SU-DHL-6 (cell line): ENCODE results near the gene SLC22A17.

ENCODE experiments used
- H2AFZ ChIP-seq: fragments of 200-600 bp; sonication (generic); 2 replicates; pipeline ENCODE4 v1.6.1; 2014; ENCODE audit warnings: low read depth, mild to moderate bottlenecking, moderate library complexity, mixed read lengths, antibody characterized with exemption, low read length; ENCODE audit not compliant: severe bottlenecking
- H3F3A ChIP-seq: fragments of 200-600 bp; shearing (Covaris generic); 2 replicates; pipeline ENCODE4 v1.6.0; 2016; ENCODE audit warnings: antibody characterized with exemption, mild to moderate bottlenecking; ENCODE audit not compliant: insufficient read depth
- H3K27ac ChIP-seq: fragments of 200-600 bp; sonication (generic); 2 replicates; pipeline ENCODE4 v1.5.1; 2016; ENCODE audit warnings: low read depth, mild to moderate bottlenecking, low read length, moderate library complexity, mixed read lengths
- H3K27me3 ChIP-seq: fragments of 200-600 bp; sonication (generic), shearing (Covaris generic); 2 replicates; pipeline ENCODE4 v1.6.0; 2014; ENCODE audit warnings: mild to moderate bottlenecking, low read length
- H3K36me3 ChIP-seq: fragments of 200-600 bp; sonication (generic); 2 replicates; pipeline ENCODE4 v1.6.1; 2014; ENCODE audit warnings: mild to moderate bottlenecking, low read length, mixed read lengths
- H3K4me2 ChIP-seq: fragments of 300-600, 200-600 bp; shearing (Covaris generic), sonication (generic); 2 replicates; pipeline ENCODE4 v1.6.0; 2014; ENCODE audit warnings: low read length, low read depth, mild to moderate bottlenecking; ENCODE audit not compliant: poor library complexity, severe bottlenecking
- H3K4me3 ChIP-seq: fragments of 200-600 bp; sonication (generic); 2 replicates; pipeline ENCODE4 v1.5.1; 2014; ENCODE audit warnings: antibody characterized with exemption, low read length, mild to moderate bottlenecking, mixed read lengths; ENCODE audit not compliant: insufficient read depth, poor library complexity, severe bottlenecking
- H3K79me2 ChIP-seq: fragments of 200-600 bp; sonication (generic); 2 replicates; pipeline ENCODE4 v1.6.1; 2014; ENCODE audit warnings: mild to moderate bottlenecking, low read length, moderate library complexity; ENCODE audit not compliant: insufficient read depth
- H3K9ac ChIP-seq: fragments of 200-600 bp; sonication (generic); 2 replicates; pipeline ENCODE4 v1.7.0; 2014; ENCODE audit warnings: mild to moderate bottlenecking, low read length
- H3K9me2 ChIP-seq: fragments of 200-600 bp; sonication (generic); replicated peaks from 2 replicates; pipeline ENCODE4 v1.6.1; 2014; ENCODE audit warnings: low read length; ENCODE audit not compliant: insufficient read depth
- H3K9me3 ChIP-seq: fragments of 200-600 bp; sonication (generic); 2 replicates; pipeline ENCODE4 v1.6.1; 2014; ENCODE audit warnings: low read length, mixed read lengths; ENCODE audit not compliant: insufficient read depth
- H4K20me1 ChIP-seq: fragments of 200-600 bp; sonication (generic); 2 replicates; pipeline ENCODE4 v1.6.1; 2014; ENCODE audit warnings: low read depth, mild to moderate bottlenecking, antibody characterized with exemption, low read length, moderate library complexity, mixed read lengths
- CTCF ChIP-seq: fragments of 200-600 bp; sonication (generic); IDR thresholded peaks from one replicate; pipeline ENCODE4 v1.5.1; 2017; ENCODE audit warnings: antibody characterized with exemption, mild to moderate bottlenecking, low read length, moderate library complexity; ENCODE audit not compliant: insufficient read depth, poor library complexity, severe bottlenecking
- EZH2phosphoT487 ChIP-seq: fragments of 200-600 bp; sonication (generic), shearing (Covaris generic); conservative IDR thresholded peaks from 2 replicates; pipeline ENCODE4 v1.6.1; 2018; ENCODE audit warnings: mild to moderate bottlenecking, antibody characterized with exemption, low read length, moderate library complexity, mixed read lengths

The SLC22A17 gene

GRCh38 chr14:23339506-23340268 lies 13.0 kb downstream of the SLC22A17 start:
- Histone ChIP-seq H3K4me2 (no peak overlapping the region), H3K79me2 (no peaks in the 10 kb centered on the region), H3K9me2 (no peaks in the 10 kb centered on the region), H3K36me3 (no peaks in the 10 kb centered on the region), H3K27me3 (no peaks in the 10 kb centered on the region), H2AFZ (no peak overlapping the region), H3K27ac (no peak overlapping the region), H4K20me1 (no peaks in the 10 kb centered on the region), H3K9ac (no peak overlapping the region), H3K9me3 (peaks cover 23% of the 10 kb centered on the region; the same call in 1 of the 2 replicates), H3F3A (no peaks in the 10 kb centered on the region), H3K4me3 (no peak overlapping the region)
- TF ChIP-seq CTCF (no peak), EZH2phosphoT487 (no peak)

GRCh38 chr14:23335623-23336022 lies 17.1 kb downstream of the SLC22A17 start:
- H3K9me2 ChIP-seq: no peaks in the 10 kb centered on the region
- no peaks in the 10 kb centered on the region for H3K79me2 ChIP-seq
- H3K27ac ChIP-seq: no peak overlapping the region
- H3K9ac ChIP-seq: no peak overlapping the region
- no peak overlapping the region for H2AFZ ChIP-seq
- no peaks in the 10 kb centered on the region for H4K20me1 ChIP-seq
- no peak overlapping the region for H3K4me2 ChIP-seq
- H3K9me3 ChIP-seq: peaks cover 21% of the 10 kb centered on the region; the same call in 1 of the 2 replicates
- no peaks in the 10 kb centered on the region for H3K27me3 ChIP-seq
- no peaks in the 10 kb centered on the region for H3K36me3 ChIP-seq
- no peaks in the 10 kb centered on the region for H3F3A ChIP-seq
- TF ChIP-seq EZH2phosphoT487: no peak
- no peak for TF ChIP-seq CTCF
- H3K4me3 ChIP-seq: no peak overlapping the region

- H3F3A ChIP-seq: peaks cover 21% of the 10 kb centered on the region
- no peak overlapping the region for H3K9ac ChIP-seq
- H3K9me2 ChIP-seq: no peaks in the 10 kb centered on the region
- no peak overlapping the region for H3K27ac ChIP-seq
- no peaks in the 10 kb centered on the region for H3K27me3 ChIP-seq
- H3K79me2 ChIP-seq: peaks cover 5% of the 10 kb centered on the region
- no peak overlapping the region for H3K4me2 ChIP-seq
- H4K20me1 ChIP-seq: no peaks in the 10 kb centered on the region
- no peak overlapping the region for H3K4me3 ChIP-seq
- no peaks in the 10 kb centered on the region for H3K9me3 ChIP-seq
- H2AFZ ChIP-seq: no peak overlapping the region
- TF ChIP-seq CTCF: peak; percentile 82
- TF ChIP-seq EZH2phosphoT487: no peak
- peaks cover 8% of the 10 kb centered on the region for H3K36me3 ChIP-seq
Observed at GRCh38 chr14:23327947-23328744, 24.5 kb downstream of the SLC22A17 start.
